ENCODE measurements around the gene ADRA1B. TPM values are rescaled to one million over a fixed set of nuclear protein-coding genes. Genes with fewer than 3 reads are reported as not detected.

Gene ADRA1B
- total RNA-seq, 1 experiment from 2014 or later = not detected

- Histone ChIP-seq H2BK20ac (ENCODE audit: low read depth, low read length, poor library complexity, severe bottlenecking) (no peak overlapping the region), H2BK5ac (ENCODE audit: insufficient read length, low read length) (no peak overlapping the region), H3K27me3 (ENCODE audit: insufficient read depth, low read length) (no peaks in the 10 kb centered on the region), H4K91ac (ENCODE audit: insufficient read length, low read depth, low read length) (no peak overlapping the region), H3K56ac (ENCODE audit: insufficient read length, low read depth, low read length) (no peak overlapping the region), H3K27ac (ENCODE audit: insufficient read length, low read depth, low read length) (no peak overlapping the region), H3T11ph (ENCODE audit: low read length) (no peak overlapping the region), H4K8ac (replicated peaks; ENCODE audit: insufficient read length, low read depth, low read length) (no peak overlapping the region), H3K4me2 (ENCODE audit: insufficient read depth, insufficient read length, low read length) (no peak overlapping the region), H3K18ac (ENCODE audit: insufficient read length, low read depth, low read length) (no peak overlapping the region), H2AFZ (ENCODE audit: low read length) (no peak overlapping the region), H3K23me2 (ENCODE audit: insufficient read length, low read depth, low read length, poor library complexity, severe bottlenecking) (no peaks in the 10 kb centered on the region), H3K4me1 (ENCODE audit: insufficient read depth, low read length) (no peaks in the 10 kb centered on the region), H2BK12ac (ENCODE audit: insufficient read length, low read depth, low read length) (no peak overlapping the region), H2BK120ac (ENCODE audit: low read depth, low read length, poor library complexity, severe bottlenecking) (no peak overlapping the region), H3K79me2 (ENCODE audit: insufficient read depth, low read length) (no peaks in the 10 kb centered on the region), H4K5ac (ENCODE audit: insufficient read length, low read depth, low read length) (no peak overlapping the region), H3K79me1 (ENCODE audit: insufficient read depth, low read depth, low read length, poor library complexity, severe bottlenecking) (no peaks in the 10 kb centered on the region), H4K20me1 (ENCODE audit: control insufficient read depth, insufficient read depth, insufficient read length) (no peaks in the 10 kb centered on the region), H3K4ac (ENCODE audit: low read depth, low read length) (no peak overlapping the region), H3K9me3 (ENCODE audit: control insufficient read depth, low read depth, low read length) (no peaks in the 10 kb centered on the region), H3K9ac (ENCODE audit: extremely low read depth, insufficient read length, low read length) (no peak overlapping the region), H2AK5ac (ENCODE audit: insufficient read length, low read length) (no peak overlapping the region), H2BK15ac (ENCODE audit: low read depth, low read length) (no peak overlapping the region), H3K14ac (ENCODE audit: insufficient read depth, low read length) (no peak overlapping the region), H3K23ac (ENCODE audit: insufficient read length, low read depth, low read length) (no peak overlapping the region)
- Mint-ChIP-seq H3K4me1 (peaks cover 0 to 7% of the 10 kb centered on the region in 2 experiments; a peak in 1 of 4 replicates), H3K4me3 (no peak overlapping the region), H3K27me3 (ENCODE audit: low read depth) (peaks cover 31% of the 10 kb centered on the region), H3K27ac (no peak overlapping the region), H3K9me3 (peaks cover 12 to 17% of the 10 kb centered on the region in 2 experiments), H3K36me3 (ENCODE audit: insufficient read depth in 1 of 3, low read depth in 3 of 3) (peaks cover 0 to 5% (median 3%) of the 10 kb centered on the region in 3 experiments; a peak in 4 of 7 replicates)
- no CpG with 5 or more reads among the region's 1 CpG for WGBS (ENCODE audit: extremely low coverage, insufficient read length, low lambda C conversion rate)
- TF ChIP-seq CTCF (conservative IDR thresholded peaks at IDR 0.05) = no peak
- no peak for DNase-seq
Observed at GRCh38 chr5:159992566-159992965, 76.3 kb downstream of the ADRA1B start.
